ENCODE data around the gene SLC34A2.
"Not testable (repeated sequence)": the region's sequence is repeated elsewhere in the genome, so short reads cannot be mapped to it uniquely, and the experiment has no call there.

SLC34A2 gene

GRCh38 chr4:25654971-25655963, at the start of gene SLC34A2:
SLC34A2 (plus strand) TSS chr4:25655851; CDS start chr4:25662501, 6,650 bp downstream.
- no peak for DNase-seq (ENCODE audit: low read depth)
- no peak within 1 kb of the TSS for H3K4me3 ChIP-seq (ENCODE audit: control insufficient read depth, low read depth, low read length)

GRCh38 chr4:25608644-25609043, 47.0 kb upstream of the SLC34A2 start:
- no peak for TF ChIP-seq CTCF (IDR thresholded peaks at IDR 0.05; ENCODE audit: control insufficient read depth, insufficient read depth, low read depth, low read length, missing control alignments)
- no peak overlapping the region for H3K4me3 ChIP-seq (ENCODE audit: control insufficient read depth, low read depth, low read length)
- DNase-seq (ENCODE audit: low read depth): no peak

More at GRCh38 chr4:25654971-25655963, at the start of gene SLC34A2:
- no peak for TF ChIP-seq CTCF (IDR thresholded peaks at IDR 0.05; ENCODE audit: control insufficient read depth, insufficient read depth, low read depth, low read length, missing control alignments)

GRCh38 chr4:25609976-25610375, 45.7 kb upstream of the SLC34A2 start:
- no peak overlapping the region for H3K4me3 ChIP-seq (ENCODE audit: control insufficient read depth, low read depth, low read length)
- no peak for TF ChIP-seq CTCF (IDR thresholded peaks at IDR 0.05; ENCODE audit: control insufficient read depth, insufficient read depth, low read depth, low read length, missing control alignments)
- DNase-seq (ENCODE audit: low read depth): no peak

GRCh38 chr4:25613613-25614012, 42.0 kb upstream of the SLC34A2 start:
- not testable (repeated sequence) for DNase-seq (ENCODE audit: low read depth); H3K4me3 ChIP-seq (ENCODE audit: control insufficient read depth, low read depth, low read length)

GRCh38 chr4:25614807-25615206, 40.8 kb upstream of the SLC34A2 start:
- no peak for DNase-seq (ENCODE audit: low read depth)
- H3K4me3 ChIP-seq (ENCODE audit: control insufficient read depth, low read depth, low read length): no peak overlapping the region
- TF ChIP-seq CTCF (IDR thresholded peaks at IDR 0.05; ENCODE audit: control insufficient read depth, insufficient read depth, low read depth, low read length, missing control alignments): no peak

- no peak for TF ChIP-seq CTCF (IDR thresholded peaks at IDR 0.05; ENCODE audit: control insufficient read depth, insufficient read depth, low read depth, low read length, missing control alignments)
- no peak overlapping the region for H3K4me3 ChIP-seq (ENCODE audit: control insufficient read depth, low read depth, low read length)
- no peak for DNase-seq (ENCODE audit: low read depth)
Observed at GRCh38 chr4:25621027-25621930, 34.4 kb upstream of the SLC34A2 start.

Measured in AG09309 (cell line).